ENCODE data around the gene GMNC.
"Not testable (repeated sequence)": the region's sequence is repeated elsewhere in the genome, so short reads cannot be mapped to it uniquely, and the experiment has no call there.

GMNC gene

GRCh38 chr3:190862209-190863118 lies at the start of gene GMNC:
GMNC (minus strand) TSS chr3:190862694; CDS start chr3:190862615, 79 bp downstream.
- DNase-seq (ENCODE audit: low read depth in 1 of 2, low spot score in 1 of 2), result peak in 1 of 2 donors; percentile 10

DNA sequence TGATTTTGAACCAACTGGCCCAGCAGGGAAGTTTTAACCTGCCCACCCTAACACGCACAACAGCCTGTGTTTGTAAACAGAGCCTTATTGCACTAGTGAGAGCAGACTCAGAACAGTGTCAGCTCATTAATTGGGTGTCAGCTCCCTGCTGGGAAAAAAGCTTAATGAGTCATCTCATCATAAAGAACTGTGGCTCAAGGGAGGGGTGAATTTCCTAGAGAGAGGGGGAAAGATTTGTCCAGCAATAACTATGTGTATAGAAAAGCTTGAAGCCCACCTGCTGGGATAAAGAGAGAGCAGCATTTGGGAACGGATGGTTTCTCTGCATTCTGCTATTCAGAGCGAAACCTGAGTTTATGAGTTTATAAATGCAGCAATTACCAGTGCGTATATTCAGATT lies 48.9 kb upstream of the GMNC start:
- DNase-seq (ENCODE audit: low read depth in 1 of 2, low spot score in 1 of 2), result no peak

GRCh38 chr3:190909908-190910307 lies 47.4 kb upstream of the GMNC start:
- DNase-seq (ENCODE audit: low read depth in 1 of 2, low spot score in 1 of 2), result no peak

- DNase-seq (ENCODE audit: low read depth in 1 of 2, low spot score in 1 of 2), result no peak
Observed at GRCh38 chr3:190903156-190903555, 40.7 kb upstream of the GMNC start.

- no peak for DNase-seq (ENCODE audit: low read depth in 1 of 2, low spot score in 1 of 2)
Observed at GRCh38 chr3:190902292-190902691, 39.8 kb upstream of the GMNC start.

GRCh38 chr3:190892395-190892902 lies 30.0 kb upstream of the GMNC start:
- DNase-seq (ENCODE audit: low read depth in 1 of 2, low spot score in 1 of 2), result no peak

DNA sequence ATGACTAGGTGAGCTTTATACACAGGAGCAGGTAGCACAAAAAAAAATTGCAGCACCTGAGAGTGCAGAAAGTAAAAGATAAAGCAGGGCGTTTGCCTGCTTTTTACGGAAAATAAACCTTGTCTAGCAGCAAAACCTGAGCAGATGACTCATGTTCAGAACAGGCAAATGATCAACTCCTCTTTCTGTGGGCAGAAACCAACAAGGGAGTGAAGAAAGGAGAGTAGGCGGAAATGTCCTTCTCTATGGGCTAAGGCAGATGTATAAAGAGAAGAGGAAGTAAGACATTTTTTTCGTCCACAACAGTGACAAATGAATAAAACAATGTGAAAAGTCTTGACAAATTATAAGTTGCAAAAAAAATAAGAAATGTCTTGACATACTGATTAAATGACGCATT lies 24.5 kb upstream of the GMNC start:
- DNase-seq (ENCODE audit: low read depth in 1 of 2, low spot score in 1 of 2), result no peak

DNA sequence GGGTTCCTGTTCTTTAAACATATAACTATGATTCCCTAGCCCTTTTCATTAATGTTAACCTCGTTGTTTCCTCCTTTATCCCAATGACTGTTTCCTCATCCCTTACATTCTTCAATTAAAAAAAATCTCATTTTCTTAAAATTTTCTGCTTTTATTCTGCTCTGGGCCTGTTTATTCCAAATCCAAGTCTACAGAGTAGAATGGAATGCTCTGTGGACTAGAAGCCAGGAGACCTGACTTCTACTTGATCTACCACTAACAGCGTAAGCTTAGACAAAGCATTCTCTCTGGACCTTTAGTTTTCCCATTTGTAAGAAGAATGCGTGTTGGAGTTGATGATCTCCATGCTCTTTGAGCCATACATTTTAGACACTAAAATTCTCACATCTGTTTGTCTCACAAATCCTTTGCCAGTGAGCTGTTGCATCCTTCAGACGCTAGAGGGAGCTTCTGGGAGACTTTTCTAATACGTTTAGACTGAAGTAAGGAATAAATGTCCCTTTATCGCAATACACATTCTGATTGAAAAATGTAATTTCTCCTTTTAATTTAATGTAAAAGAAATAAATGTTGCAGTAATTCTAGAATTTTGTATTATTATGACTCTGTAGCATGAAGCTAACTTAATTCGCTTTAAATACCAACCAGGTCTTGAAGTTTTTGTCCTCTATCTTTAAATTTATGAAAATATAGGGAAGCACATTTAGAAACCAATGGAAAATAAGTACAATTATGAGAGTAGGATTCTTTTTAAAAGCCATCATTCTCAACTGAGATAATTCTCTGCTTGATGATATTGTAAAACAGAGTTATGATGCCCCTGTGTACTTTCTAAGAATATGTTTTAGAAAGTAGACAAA lies 21.7 kb upstream of the GMNC start:
- no peak for DNase-seq (ENCODE audit: low read depth in 1 of 2, low spot score in 1 of 2)

- no peak for DNase-seq (ENCODE audit: low read depth in 1 of 2, low spot score in 1 of 2)
Observed at GRCh38 chr3:190883141-190883540, 20.6 kb upstream of the GMNC start.

- DNase-seq (ENCODE audit: low read depth in 1 of 2, low spot score in 1 of 2), result no peak
Observed at GRCh38 chr3:190877925-190878324, 15.4 kb upstream of the GMNC start.

- DNase-seq (ENCODE audit: low read depth in 1 of 2, low spot score in 1 of 2), result not testable (repeated sequence)
Observed at GRCh38 chr3:190876433-190876832, 13.9 kb upstream of the GMNC start.

DNA sequence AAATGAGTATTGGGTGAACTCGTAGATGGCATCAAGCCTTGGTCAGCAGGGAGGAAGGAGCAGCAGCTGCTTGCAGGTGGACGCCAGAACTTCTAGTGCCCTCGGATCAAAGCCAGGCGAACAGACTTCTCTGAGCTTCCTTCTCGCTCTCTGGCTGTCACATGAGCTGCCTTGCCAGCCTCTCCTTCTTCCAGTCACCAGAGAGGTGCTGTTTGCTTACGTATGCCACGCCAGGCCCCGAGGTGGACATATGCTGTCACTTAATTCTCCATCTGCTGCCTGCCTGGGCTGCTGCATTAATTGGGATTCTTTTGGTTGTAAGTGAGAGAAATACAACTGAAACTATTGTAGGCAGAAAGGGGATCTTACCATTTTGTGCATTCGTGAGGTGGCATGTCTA lies 12.6 kb upstream of the GMNC start:
- DNase-seq (ENCODE audit: low read depth in 1 of 2, low spot score in 1 of 2), result not testable (repeated sequence)

- no peak for DNase-seq (ENCODE audit: low read depth in 1 of 2, low spot score in 1 of 2)
Observed at GRCh38 chr3:190870127-190870526, 7.6 kb upstream of the GMNC start.

DNA sequence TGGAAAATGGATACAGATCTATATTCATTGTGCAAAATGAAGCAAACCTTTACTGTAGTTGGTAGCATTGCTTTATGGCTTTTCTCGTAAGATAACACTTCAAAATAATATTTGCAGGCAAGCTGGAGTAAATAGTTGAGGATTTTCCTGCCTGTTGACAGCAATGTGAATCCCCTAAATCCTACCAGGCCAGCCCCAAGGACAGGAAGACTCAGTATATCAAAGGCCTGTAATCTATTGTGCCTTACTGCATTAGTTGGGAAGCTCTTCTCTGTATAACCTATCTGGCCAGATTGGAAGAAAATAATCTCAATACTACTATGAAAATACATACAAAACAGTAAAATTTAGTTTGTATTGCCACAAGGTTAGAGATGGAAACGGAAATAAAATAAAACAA lies 4.6 kb upstream of the GMNC start:
- DNase-seq (ENCODE audit: low read depth in 1 of 2, low spot score in 1 of 2), result no peak

DNA sequence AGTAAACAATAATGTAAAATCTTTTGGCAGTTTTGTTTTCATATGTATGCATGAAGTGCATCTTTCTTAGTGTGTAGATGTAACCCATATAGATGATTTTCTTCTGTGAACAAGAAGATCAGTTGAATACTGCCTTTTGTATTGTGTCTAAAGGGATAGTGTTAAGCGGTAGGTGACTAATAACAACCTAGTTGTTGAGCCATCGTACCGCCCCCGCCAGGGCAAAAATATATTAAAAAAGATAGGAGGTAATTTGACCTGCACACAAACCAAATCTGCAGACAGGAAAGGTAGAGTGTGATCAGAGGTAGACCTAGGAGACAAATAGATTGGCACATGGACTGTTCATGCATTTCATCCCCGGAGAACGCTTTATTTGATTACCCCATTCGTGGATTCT lies 3.3 kb upstream of the GMNC start:
- DNase-seq (ENCODE audit: low read depth in 1 of 2, low spot score in 1 of 2), result no peak

DNA sequence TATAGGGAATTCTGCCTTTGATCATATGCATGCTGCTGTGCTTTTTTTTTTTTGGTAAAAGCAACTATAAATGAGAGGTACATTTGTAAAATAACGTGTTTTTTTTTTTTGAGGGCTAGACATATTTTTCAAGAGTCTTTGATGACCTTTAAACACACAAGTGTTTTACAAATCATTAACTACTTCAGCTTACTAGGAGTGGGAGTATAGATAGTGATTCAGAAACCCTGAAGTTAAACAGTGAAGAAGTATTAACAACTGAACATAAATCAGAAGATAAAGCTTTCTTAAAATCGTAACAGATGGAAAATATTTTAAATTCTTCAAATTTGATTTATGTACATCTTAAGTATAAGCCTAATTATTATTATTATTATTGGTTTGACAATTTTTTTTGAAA lies 2.9 kb upstream of the GMNC start:
- DNase-seq (ENCODE audit: low read depth in 1 of 2, low spot score in 1 of 2), result no peak

- no peak for DNase-seq (ENCODE audit: low read depth in 1 of 2, low spot score in 1 of 2)
Observed at GRCh38 chr3:190864002-190864401, 1.5 kb upstream of the GMNC start.

GRCh38 chr3:190863119-190863465 lies 598 bp upstream of the GMNC start:
- no peak for DNase-seq (ENCODE audit: low read depth in 1 of 2, low spot score in 1 of 2)

- DNase-seq (ENCODE audit: low read depth in 1 of 2, low spot score in 1 of 2), result no peak
Observed at GRCh38 chr3:190860521-190860920, 2.0 kb downstream of the GMNC start.

DNA sequence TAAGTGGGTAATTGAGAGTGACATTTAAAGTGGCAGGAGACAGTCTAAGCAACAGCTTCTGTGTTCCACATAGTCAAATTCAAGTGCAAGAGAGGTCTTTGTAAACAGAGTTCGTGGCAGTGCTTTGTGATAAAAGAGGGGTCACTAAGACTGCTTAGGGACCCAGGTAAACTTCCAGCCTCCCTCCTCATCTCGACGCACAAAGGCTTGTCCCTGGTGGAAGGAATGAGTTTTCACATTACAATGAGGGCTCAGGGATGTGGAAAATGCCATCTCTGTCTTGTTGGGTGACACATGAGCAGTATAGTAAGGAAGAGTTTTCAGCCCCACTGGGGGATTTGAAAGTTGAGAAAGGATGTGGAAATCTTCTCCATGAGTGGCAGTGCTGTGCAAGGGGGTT lies 7.3 kb downstream of the GMNC start:
- DNase-seq (ENCODE audit: low read depth in 1 of 2, low spot score in 1 of 2), result no peak

DNA sequence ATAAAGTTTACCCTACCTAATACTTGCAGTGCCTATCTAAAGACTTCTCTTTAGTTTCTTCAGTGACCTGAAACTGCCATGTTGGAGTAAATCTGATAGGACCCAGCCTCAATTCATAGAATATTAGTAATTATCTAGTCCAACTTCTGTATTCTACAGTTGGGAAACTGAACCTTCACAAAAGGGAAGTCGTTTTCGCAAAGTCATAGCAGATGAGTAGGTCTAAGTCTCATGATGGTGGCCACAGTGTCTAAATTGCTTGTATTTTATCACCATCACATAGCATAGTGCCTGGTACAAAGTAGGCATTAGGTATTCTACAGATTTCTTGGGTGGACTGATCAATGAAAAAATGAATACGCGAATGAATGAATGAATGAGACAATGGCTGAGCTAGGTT lies 8.4 kb downstream of the GMNC start:
- DNase-seq (ENCODE audit: low read depth in 1 of 2, low spot score in 1 of 2), result no peak

DNA sequence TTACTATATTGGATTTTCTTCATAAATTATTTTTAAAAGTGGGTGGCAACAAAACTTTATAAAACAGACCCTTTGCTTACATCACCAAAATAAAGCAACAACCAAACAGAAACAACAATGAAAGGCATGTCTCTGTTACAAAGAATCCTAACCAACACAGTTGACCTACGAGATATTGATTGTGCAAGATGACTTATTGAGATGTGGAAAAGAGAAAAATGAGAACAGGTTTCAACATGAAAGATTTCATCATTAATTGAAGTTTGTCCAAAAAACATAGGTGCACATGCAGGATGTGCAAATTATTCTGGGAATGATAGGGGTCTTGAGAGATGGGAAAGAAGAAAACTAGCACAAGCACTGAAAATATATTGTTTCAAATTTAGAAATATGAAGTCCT lies 9.0 kb downstream of the GMNC start:
- no peak for DNase-seq (ENCODE audit: low read depth in 1 of 2, low spot score in 1 of 2)
